GM18909 (cell line): ENCODE results near the gene CAMK2B.
"Not testable (repeated sequence)": the region's sequence is repeated elsewhere in the genome, so short reads cannot be mapped to it uniquely, and the experiment has no call there.

ENCODE experiments used
- ATAC-seq: cut with Tn5 transposase; IDR thresholded peaks from one replicate; pipeline ENCODE4 v1.9.1; 2021; ENCODE audit warnings: mild to moderate bottlenecking; ENCODE audit not compliant: unreplicated experiment, poor library complexity

The CAMK2B gene

GRCh38 chr7:44206008-44206407, 119.4 kb downstream of the CAMK2B start:
- no peak for ATAC-seq

GRCh38 chr7:44201813-44202212, 123.6 kb downstream of the CAMK2B start:
- no peak for ATAC-seq

- peak; percentile 99 for ATAC-seq
These were observed 124.5 kb downstream of the CAMK2B start, which contains the start of gene YKT6 for GRCh38 chr7:44200699-44201461. YKT6 (plus strand) TSS chr7:44200978; CDS start chr7:44201136, 158 bp downstream.

- not testable (repeated sequence) for ATAC-seq
These were observed 125.2 kb downstream of the CAMK2B start for GRCh38 chr7:44200163-44200562.

- no peak for ATAC-seq
These were observed 127.9 kb downstream of the CAMK2B start for GRCh38 chr7:44197474-44197873.

GRCh38 chr7:44196450-44196872, 128.9 kb downstream of the CAMK2B start:
- peak; percentile 36 for ATAC-seq

- no peak for ATAC-seq
These were observed 129.5 kb downstream of the CAMK2B start for GRCh38 chr7:44195889-44196288.

GRCh38 chr7:44194562-44195145, 130.7 kb downstream of the CAMK2B start:
- ATAC-seq, result no peak

- ATAC-seq, result no peak
These were observed 131.3 kb downstream of the CAMK2B start for GRCh38 chr7:44194069-44194468.

GRCh38 chr7:44193011-44193802, 132.2 kb downstream of the CAMK2B start:
- ATAC-seq, result no peak

- ATAC-seq, result no peak
These were observed 134.2 kb downstream of the CAMK2B start for GRCh38 chr7:44191171-44191570.

GRCh38 chr7:44189993-44190872, 135.2 kb downstream of the CAMK2B start:
- ATAC-seq, result no peak

- no peak for ATAC-seq
These were observed 136.0 kb downstream of the CAMK2B start, which contains the start of gene GCK for GRCh38 chr7:44189286-44189992. GCK (minus strand) TSS chr7:44189439; CDS start chr7:44188953, 486 bp downstream.

- ATAC-seq, result no peak
These were observed 136.7 kb downstream of the CAMK2B start for GRCh38 chr7:44188480-44189225.

GRCh38 chr7:44187636-44188416, 137.6 kb downstream of the CAMK2B start:
- no peak for ATAC-seq

GRCh38 chr7:44186736-44187135, 138.7 kb downstream of the CAMK2B start:
- no peak for ATAC-seq

- ATAC-seq, result no peak
These were observed 139.7 kb downstream of the CAMK2B start for GRCh38 chr7:44185729-44186128.

GRCh38 chr7:44184873-44185446, 140.4 kb downstream of the CAMK2B start:
- no peak for ATAC-seq
